ENCODE results near the gene PGLYRP1. TPM values are rescaled to one million over a fixed set of nuclear protein-coding genes. Genes with fewer than 3 reads are reported as not detected.

PGLYRP1 gene
- total RNA-seq, 1 experiment from 2014 or later = not detected

DNA sequence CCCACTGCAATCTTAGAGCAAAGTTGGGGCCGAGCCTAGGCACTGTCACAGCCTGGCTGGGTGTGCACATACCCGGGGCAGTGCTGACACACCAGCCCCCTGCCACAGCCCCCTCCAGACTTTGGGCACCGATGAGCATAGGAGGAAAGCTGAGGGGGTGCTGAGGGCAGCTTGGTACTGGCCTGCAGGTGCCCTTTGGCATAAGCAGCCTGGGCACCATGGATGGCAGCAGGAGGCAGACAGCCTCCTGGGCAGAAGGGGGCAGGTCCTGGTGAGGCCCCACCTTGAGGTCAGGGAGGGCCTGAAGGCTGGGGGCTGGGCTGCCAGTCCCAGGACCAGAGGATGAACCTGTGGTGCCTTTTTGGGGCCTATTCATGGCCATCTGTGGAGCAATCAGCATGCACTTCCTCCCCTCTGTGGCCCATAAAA lies 9.8 kb upstream of the PGLYRP1 start:
- DNase-seq = no peak
- ChIA-PET CTCF (no interaction called here), POLR2A (ENCODE audit: unreplicated experiment) (no interaction called here)
- Histone ChIP-seq H2AFZ (ENCODE audit: low read length) (no peak overlapping the region), H3K36me3 (ENCODE audit: low read depth, low read length) (no peaks in the 10 kb centered on the region), H3K4me2 (ENCODE audit: low read length) (no peak overlapping the region), H4K20me1 (ENCODE audit: low read length) (no peaks in the 10 kb centered on the region), H3K9ac (ENCODE audit: low read length) (no peak overlapping the region), H3K9me3 (ENCODE audit: low read length) (no peaks in the 10 kb centered on the region), H3K4me1 (ENCODE audit: insufficient read depth, low read length) (no peaks in the 10 kb centered on the region), H3K27me3 (ENCODE audit: low read length) (no peaks in the 10 kb centered on the region), H3K9me2 (replicated peaks; ENCODE audit: low read length) (no peaks in the 10 kb centered on the region), H3F3A (ENCODE audit: low read length, unreplicated experiment) (no peaks in the 10 kb centered on the region), H3K4me3 (ENCODE audit: low read length) (no peak overlapping the region), H3K79me2 (ENCODE audit: low read length) (no peaks in the 10 kb centered on the region), H3K27ac (ENCODE audit: low read length) (no peak overlapping the region)
- intact Hi-C loops (cut with micrococcal nuclease) = no loop called here
- no TSS peak for BruUV-seq (replicated peaks)
- TF ChIP-seq, protein P1, sequence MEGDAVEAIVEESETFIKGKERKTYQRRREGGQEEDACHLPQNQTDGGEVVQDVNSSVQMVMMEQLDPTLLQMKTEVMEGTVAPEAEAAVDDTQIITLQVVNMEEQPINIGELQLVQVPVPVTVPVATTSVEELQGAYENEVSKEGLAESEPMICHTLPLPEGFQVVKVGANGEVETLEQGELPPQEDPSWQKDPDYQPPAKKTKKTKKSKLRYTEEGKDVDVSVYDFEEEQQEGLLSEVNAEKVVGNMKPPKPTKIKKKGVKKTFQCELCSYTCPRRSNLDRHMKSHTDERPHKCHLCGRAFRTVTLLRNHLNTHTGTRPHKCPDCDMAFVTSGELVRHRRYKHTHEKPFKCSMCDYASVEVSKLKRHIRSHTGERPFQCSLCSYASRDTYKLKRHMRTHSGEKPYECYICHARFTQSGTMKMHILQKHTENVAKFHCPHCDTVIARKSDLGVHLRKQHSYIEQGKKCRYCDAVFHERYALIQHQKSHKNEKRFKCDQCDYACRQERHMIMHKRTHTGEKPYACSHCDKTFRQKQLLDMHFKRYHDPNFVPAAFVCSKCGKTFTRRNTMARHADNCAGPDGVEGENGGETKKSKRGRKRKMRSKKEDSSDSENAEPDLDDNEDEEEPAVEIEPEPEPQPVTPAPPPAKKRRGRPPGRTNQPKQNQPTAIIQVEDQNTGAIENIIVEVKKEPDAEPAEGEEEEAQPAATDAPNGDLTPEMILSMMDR (conservative IDR thresholded peaks at IDR 0.05; ENCODE audit: low read depth, low read length) = no peak
- TF ChIP-seq EZH2 (IDR thresholded peaks at IDR 0.05; ENCODE audit: low read length, unreplicated experiment) = no peak
- no peak for ATAC-seq

DNA sequence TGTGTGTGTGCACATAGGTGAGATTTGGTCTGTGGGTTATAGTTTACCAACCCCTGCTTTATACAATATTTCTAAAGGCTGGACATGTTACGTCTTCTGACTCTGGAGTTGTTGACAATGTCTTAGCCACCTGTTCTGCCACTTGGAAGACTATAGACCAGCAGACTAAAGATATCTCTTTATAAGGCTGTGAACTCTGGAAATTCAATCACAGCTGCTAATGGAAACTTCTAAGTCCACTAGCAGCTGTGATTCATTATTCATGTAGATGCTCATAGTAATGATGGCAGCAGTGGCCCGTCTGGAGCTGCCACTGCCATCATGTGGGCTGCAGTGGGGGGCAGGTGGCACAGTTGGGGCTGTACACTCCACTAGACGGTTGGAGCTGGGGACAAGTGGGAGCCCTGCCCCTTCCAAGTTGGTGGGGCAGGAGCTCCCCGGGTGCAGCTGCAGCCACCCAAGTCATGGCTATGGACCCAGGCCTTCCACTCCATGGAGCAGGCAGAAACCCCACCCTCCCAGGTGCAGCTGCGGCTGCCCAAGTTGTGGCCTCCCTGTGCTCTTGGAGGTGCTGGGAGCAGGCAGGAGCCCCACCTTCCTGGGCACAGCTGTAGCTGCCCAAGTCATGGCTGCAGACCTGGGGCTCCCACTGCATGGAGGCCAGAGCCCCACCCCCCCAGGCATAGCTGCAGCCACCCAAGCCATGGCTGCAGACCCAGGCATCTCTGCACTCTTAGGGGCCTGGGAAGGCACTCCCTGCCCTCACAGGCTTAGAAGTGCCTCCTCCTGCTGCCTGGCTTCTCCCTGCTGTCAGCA lies 9.1 kb upstream of the PGLYRP1 start:
- Histone ChIP-seq H3K36me3 (ENCODE audit: low read depth, low read length) (no peaks in the 10 kb centered on the region), H3K9ac (ENCODE audit: low read length) (no peak overlapping the region), H3K4me3 (ENCODE audit: low read length) (no peak overlapping the region), H3K9me2 (replicated peaks; ENCODE audit: low read length) (no peaks in the 10 kb centered on the region), H4K20me1 (ENCODE audit: low read length) (no peaks in the 10 kb centered on the region), H3K4me2 (ENCODE audit: low read length) (no peak overlapping the region), H3K27me3 (ENCODE audit: low read length) (no peaks in the 10 kb centered on the region), H3K9me3 (ENCODE audit: low read length) (no peaks in the 10 kb centered on the region), H3K4me1 (ENCODE audit: insufficient read depth, low read length) (no peaks in the 10 kb centered on the region), H3K79me2 (ENCODE audit: low read length) (no peaks in the 10 kb centered on the region), H3F3A (ENCODE audit: low read length, unreplicated experiment) (no peaks in the 10 kb centered on the region), H3K27ac (ENCODE audit: low read length) (no peak overlapping the region), H2AFZ (ENCODE audit: low read length) (no peak overlapping the region)
- intact Hi-C loops (cut with micrococcal nuclease) = no loop called here
- ChIA-PET POLR2A (ENCODE audit: unreplicated experiment) (no interaction called here), CTCF (no interaction called here)
- DNase-seq (no peak), ATAC-seq (no peak)
- no TSS peak for BruUV-seq (replicated peaks)
- TF ChIP-seq, protein P1 (conservative IDR thresholded peaks at IDR 0.05; ENCODE audit: low read depth, low read length) = no peak
- TF ChIP-seq EZH2phosphoT487 (IDR thresholded peaks at IDR 0.05; ENCODE audit: borderline replicate concordance, low read length) (no peak), EZH2 (IDR thresholded peaks at IDR 0.05; ENCODE audit: low read length, unreplicated experiment) (no peak)

DNA sequence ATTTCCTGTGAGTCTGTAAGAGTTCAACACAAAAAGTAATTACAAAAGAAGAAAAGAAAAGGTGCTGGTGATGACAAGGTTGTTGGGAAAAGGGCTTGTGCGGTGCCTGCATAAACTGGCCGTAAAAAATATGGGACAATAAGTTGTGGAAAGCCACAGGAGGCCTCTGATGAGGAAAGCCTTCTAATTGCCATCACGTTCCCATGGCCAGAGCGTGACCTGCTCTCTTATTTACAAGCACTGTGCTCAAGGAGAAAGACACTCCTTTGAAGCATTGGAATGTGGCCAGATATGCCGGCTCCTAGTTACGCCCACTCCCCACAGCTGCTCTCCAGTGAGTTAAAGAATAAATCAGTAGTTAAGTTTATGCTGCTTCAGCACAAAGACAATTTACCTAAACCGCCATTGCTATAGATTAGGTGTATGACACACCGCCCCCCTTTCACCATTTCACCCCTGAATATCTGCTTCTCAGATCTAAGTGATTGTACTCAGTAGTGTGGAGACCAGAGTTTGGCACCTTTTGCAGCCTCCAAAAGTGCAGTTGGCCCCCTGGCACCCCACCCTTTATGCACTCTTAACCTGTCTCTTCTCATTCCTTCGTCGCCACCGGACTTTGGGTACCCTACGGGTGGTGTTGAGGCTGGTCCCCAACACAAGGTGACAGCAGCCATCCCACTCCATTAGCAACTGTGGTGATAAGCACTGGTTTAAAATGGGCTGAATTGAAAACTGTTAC lies 8.1 kb upstream of the PGLYRP1 start:
- Histone ChIP-seq H2AFZ (ENCODE audit: low read length) (no peak overlapping the region), H3F3A (ENCODE audit: low read length, unreplicated experiment) (no peaks in the 10 kb centered on the region), H3K4me3 (ENCODE audit: low read length) (no peak overlapping the region), H3K27ac (ENCODE audit: low read length) (no peak overlapping the region), H3K36me3 (ENCODE audit: low read depth, low read length) (no peaks in the 10 kb centered on the region), H3K4me2 (ENCODE audit: low read length) (no peak overlapping the region), H3K9ac (ENCODE audit: low read length) (no peak overlapping the region), H3K79me2 (ENCODE audit: low read length) (no peaks in the 10 kb centered on the region), H3K9me2 (replicated peaks; ENCODE audit: low read length) (no peaks in the 10 kb centered on the region), H3K27me3 (ENCODE audit: low read length) (no peaks in the 10 kb centered on the region), H3K4me1 (ENCODE audit: insufficient read depth, low read length) (no peaks in the 10 kb centered on the region), H4K20me1 (ENCODE audit: low read length) (no peaks in the 10 kb centered on the region), H3K9me3 (ENCODE audit: low read length) (no peaks in the 10 kb centered on the region)
- no peak for TF ChIP-seq EZH2 (IDR thresholded peaks at IDR 0.05; ENCODE audit: low read length, unreplicated experiment)
- TF ChIP-seq, protein P1 (conservative IDR thresholded peaks at IDR 0.05; ENCODE audit: low read depth, low read length) = no peak
- TF ChIP-seq EZH2phosphoT487 (IDR thresholded peaks at IDR 0.05; ENCODE audit: borderline replicate concordance, low read length) = no peak
- no TSS peak for BruUV-seq (replicated peaks)
- ATAC-seq (no peak), DNase-seq (no peak)
- ChIA-PET CTCF (no interaction called here), POLR2A (ENCODE audit: unreplicated experiment) (no interaction called here)
- intact Hi-C loops (cut with micrococcal nuclease) = no loop called here
